Memory B cell (primary cell): ENCODE results near the gene LZTS3.

ENCODE experiments used
- ATAC-seq: fragments of 150-1000 bp; cut with Tn5 transposase; 2 replicates; pipeline ENCODE4 v1.10.0; 2021; ENCODE audit warnings: low read depth, mild to moderate bottlenecking, moderate library complexity
- DNase-seq, 2 donors: peaks; one replicate each; pipeline ENCODE4 v3.0.0; 2022; ENCODE audit warnings: low spot score in 2 of 2
- H3K27ac Mint-ChIP-seq: one replicate; pipeline ENCODE4 v1.8.0; 2022; ENCODE audit warnings: mild to moderate bottlenecking, moderate library complexity, mixed read lengths
- H3K27me3 Mint-ChIP-seq: one replicate; pipeline ENCODE4 v1.8.0; 2022; ENCODE audit warnings: mixed read lengths
- H3K36me3 Mint-ChIP-seq: one replicate; pipeline ENCODE4 v1.8.0; 2022; ENCODE audit warnings: mild to moderate bottlenecking, mixed read lengths
- H3K4me1 Mint-ChIP-seq: one replicate; pipeline ENCODE4 v1.8.0; 2022; ENCODE audit warnings: mixed read lengths
- H3K4me3 Mint-ChIP-seq: one replicate; pipeline ENCODE4 v1.8.0; 2022; ENCODE audit warnings: mild to moderate bottlenecking, moderate library complexity, mixed read lengths
- H3K9me3 Mint-ChIP-seq: one replicate; pipeline ENCODE4 v1.8.0; 2022; ENCODE audit warnings: mixed read lengths

The LZTS3 gene

GRCh38 chr20:3166338-3166912, 6.9 kb downstream of the LZTS3 start:
- no peak for DNase-seq
- Mint-ChIP-seq H3K36me3 (no peaks in the 10 kb centered on the region), H3K27me3 (peaks cover 17% of the 10 kb centered on the region), H3K9me3 (no peaks in the 10 kb centered on the region), H3K4me3 (no peak overlapping the region), H3K4me1 (no peaks in the 10 kb centered on the region), H3K27ac (no peak overlapping the region)
- no peak for ATAC-seq

DNA sequence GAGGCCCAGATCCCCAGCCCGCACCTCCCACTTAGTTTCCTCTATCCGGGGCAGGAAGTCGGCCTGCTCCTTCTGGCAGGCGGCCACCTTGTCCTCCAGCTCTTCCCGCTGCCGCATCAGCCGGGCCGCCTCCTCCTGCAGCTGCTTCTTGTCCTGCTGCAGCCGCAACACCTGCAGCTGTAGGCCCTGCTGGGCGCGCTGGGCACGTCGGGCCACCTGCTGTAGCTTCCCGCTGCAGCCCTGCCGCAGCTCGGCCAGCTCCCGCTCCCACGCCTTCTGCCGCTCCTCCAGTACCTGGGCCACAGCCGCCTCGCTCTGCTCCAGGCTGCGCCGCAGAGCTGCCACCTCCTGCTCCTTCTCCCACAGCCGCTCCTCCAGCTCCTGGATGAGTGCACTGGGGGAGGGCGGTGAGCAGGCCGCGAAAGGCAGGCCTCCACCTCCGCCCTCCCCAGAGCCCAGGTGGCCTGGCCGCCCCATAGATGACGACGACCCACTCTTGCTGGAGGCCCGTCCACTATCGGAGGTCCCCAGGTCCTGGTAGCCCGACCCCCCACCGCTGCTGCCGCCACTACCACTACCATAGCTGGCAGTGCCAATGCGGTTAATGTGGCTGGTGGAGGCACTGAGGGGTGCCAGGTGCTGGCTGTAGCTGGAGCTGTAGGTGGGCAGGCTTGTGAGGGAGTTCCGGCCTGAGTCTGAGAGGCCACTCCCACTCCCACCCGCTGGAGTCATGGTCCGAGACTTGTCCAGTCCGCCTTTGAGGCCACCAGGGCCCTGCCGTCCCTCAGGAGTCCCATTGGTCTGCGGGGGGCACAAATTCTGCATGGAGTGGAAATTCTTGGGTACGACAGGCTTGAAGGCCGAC, 7.6 kb downstream of the LZTS3 start:
- DNase-seq (no peak), ATAC-seq (no peak)
- H3K27me3 Mint-ChIP-seq = peaks cover 17% of the 10 kb centered on the region
- H3K9me3 Mint-ChIP-seq = no peaks in the 10 kb centered on the region
- H3K4me3 Mint-ChIP-seq = no peak overlapping the region
- H3K4me1 Mint-ChIP-seq = no peaks in the 10 kb centered on the region
- H3K27ac Mint-ChIP-seq = no peak overlapping the region
- H3K36me3 Mint-ChIP-seq = no peaks in the 10 kb centered on the region

DNA sequence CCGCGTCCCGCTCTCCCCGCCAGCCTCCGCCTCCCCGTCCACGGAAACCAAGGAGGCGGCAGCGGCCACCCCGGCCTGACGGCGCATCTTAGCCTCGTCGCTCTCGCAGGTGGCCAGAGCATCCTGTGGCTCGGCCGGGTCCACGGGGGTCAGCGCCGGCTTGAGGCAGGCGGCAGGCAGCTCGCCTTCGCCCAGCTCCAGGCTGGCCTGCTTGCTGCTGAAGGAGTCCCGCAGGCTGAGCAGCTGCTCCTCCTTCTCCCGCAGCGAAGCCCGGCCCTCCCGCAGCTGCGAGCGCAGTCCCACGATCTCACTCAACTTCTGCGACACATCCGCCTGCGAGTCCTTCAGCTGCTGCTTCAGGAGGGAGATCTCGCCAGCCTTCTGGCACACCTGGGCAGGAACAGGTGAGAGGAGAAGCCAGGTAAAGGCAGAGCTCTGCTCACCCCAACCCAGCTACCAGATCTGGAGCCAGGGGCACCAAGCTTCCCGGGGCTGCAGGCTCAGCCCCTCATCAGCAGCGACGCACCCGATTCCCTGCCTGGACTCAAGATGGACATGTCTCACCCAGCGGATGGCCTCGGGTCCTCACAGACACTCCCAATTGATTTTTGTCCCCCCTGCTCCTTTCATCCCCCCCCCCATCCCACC, 8.5 kb downstream of the LZTS3 start:
- H3K4me3 Mint-ChIP-seq = no peak overlapping the region
- H3K9me3 Mint-ChIP-seq = no peaks in the 10 kb centered on the region
- H3K4me1 Mint-ChIP-seq = peaks cover under 1% of the 10 kb centered on the region
- DNase-seq = no peak
- no peaks in the 10 kb centered on the region for H3K36me3 Mint-ChIP-seq
- no peak for ATAC-seq
- H3K27ac Mint-ChIP-seq = no peak overlapping the region
- peaks cover 17% of the 10 kb centered on the region for H3K27me3 Mint-ChIP-seq

GRCh38 chr20:3164043-3164762, 9.1 kb downstream of the LZTS3 start:
- no peak overlapping the region for H3K27ac Mint-ChIP-seq
- ATAC-seq = no peak
- no peak overlapping the region for H3K4me3 Mint-ChIP-seq
- DNase-seq = no peak
- H3K9me3 Mint-ChIP-seq = no peaks in the 10 kb centered on the region
- H3K36me3 Mint-ChIP-seq = no peaks in the 10 kb centered on the region
- H3K27me3 Mint-ChIP-seq = peaks cover 14% of the 10 kb centered on the region
- peaks cover 3% of the 10 kb centered on the region for H3K4me1 Mint-ChIP-seq

- Mint-ChIP-seq H3K4me1 (peaks cover 9% of the 10 kb centered on the region), H3K27me3 (peaks cover 7% of the 10 kb centered on the region), H3K4me3 (no peak overlapping the region), H3K36me3 (no peaks in the 10 kb centered on the region), H3K9me3 (no peaks in the 10 kb centered on the region), H3K27ac (no peak overlapping the region)
- DNase-seq = no peak
- no peak for ATAC-seq
Measured at GRCh38 chr20:3163099-3164042, 10.0 kb downstream of the LZTS3 start.

- Mint-ChIP-seq H3K27me3 (peaks cover 3% of the 10 kb centered on the region), H3K36me3 (no peaks in the 10 kb centered on the region), H3K4me1 (peaks cover 18% of the 10 kb centered on the region), H3K27ac (no peak overlapping the region), H3K9me3 (no peaks in the 10 kb centered on the region), H3K4me3 (no peak overlapping the region)
- DNase-seq = no peak
- ATAC-seq = no peak
Measured at GRCh38 chr20:3162080-3162611, 11.2 kb downstream of the LZTS3 start.

- Mint-ChIP-seq H3K4me3 (no peak overlapping the region), H3K27me3 (peaks cover 2% of the 10 kb centered on the region), H3K36me3 (no peaks in the 10 kb centered on the region), H3K4me1 (peaks cover 25% of the 10 kb centered on the region), H3K27ac (no peak overlapping the region), H3K9me3 (no peaks in the 10 kb centered on the region)
- DNase-seq (no peak), ATAC-seq (no peak)
Measured at GRCh38 chr20:3161316-3162079, 11.9 kb downstream of the LZTS3 start.

- Mint-ChIP-seq H3K27me3 (no peaks in the 10 kb centered on the region), H3K27ac (no peak overlapping the region), H3K9me3 (no peaks in the 10 kb centered on the region), H3K4me3 (peak overlapping the region; percentile 57), H3K4me1 (peaks cover 32% of the 10 kb centered on the region), H3K36me3 (no peaks in the 10 kb centered on the region)
- ATAC-seq (no peak), DNase-seq (no peak)
Measured at GRCh38 chr20:3160418-3160817, 12.9 kb downstream of the LZTS3 start.

DNA sequence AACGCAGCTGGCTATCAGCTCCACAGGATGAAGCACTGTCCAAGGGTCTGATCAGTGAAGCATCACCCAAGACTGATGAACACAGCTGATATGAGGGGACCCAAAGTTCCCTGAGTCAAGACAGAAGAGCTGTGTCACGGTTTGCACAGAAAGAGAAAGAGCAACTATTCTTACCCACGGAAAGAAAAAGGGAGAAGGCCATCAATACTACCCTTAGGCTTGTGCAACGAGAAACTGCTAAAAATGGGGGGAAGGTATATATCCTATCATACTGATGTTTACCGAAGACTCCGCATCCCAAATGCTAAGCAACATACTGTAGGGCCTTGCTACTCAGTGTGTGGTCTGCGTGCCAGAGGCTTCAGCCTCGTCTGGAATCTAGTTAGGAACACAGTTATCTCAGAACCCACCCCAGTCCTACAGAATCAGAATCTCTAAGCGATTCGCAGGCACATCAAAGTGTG, 14.3 kb downstream of the LZTS3 start:
- ATAC-seq = peak; percentile 39
- Mint-ChIP-seq H3K4me1 (peaks cover 37% of the 10 kb centered on the region), H3K4me3 (peak overlapping the region; percentile 97), H3K27ac (peak overlapping the region; percentile 96), H3K9me3 (no peaks in the 10 kb centered on the region), H3K36me3 (peaks cover 4% of the 10 kb centered on the region), H3K27me3 (no peaks in the 10 kb centered on the region)
- DNase-seq = no peak

DNA sequence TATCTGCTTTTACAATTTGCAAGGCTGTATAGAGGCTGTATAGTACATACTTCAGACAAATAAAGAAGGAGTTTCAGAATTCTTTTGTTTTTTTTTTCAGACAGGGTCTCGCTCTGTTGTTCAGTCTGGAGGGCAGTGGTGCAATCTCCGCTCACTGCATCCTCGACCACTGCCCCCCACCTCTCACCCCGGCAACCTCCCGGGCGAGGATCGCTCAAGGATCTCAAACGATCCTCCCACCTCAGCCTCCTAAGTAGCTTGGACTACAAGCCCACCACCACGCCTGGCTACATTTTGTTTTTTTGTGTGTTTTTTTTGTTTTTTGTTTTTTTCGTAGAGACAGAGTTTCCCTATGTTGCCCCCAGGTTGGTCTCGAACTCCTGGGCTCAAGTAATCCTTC, 15.5 kb downstream of the LZTS3 start:
- peaks cover 43% of the 10 kb centered on the region for H3K4me1 Mint-ChIP-seq
- DNase-seq (no peak), ATAC-seq (no peak)
- peaks cover 6% of the 10 kb centered on the region for H3K36me3 Mint-ChIP-seq
- peak overlapping the region; percentile 67 for H3K4me3 Mint-ChIP-seq
- no peaks in the 10 kb centered on the region for H3K9me3 Mint-ChIP-seq
- no peaks in the 10 kb centered on the region for H3K27me3 Mint-ChIP-seq
- H3K27ac Mint-ChIP-seq = peak overlapping the region; percentile 96

DNA sequence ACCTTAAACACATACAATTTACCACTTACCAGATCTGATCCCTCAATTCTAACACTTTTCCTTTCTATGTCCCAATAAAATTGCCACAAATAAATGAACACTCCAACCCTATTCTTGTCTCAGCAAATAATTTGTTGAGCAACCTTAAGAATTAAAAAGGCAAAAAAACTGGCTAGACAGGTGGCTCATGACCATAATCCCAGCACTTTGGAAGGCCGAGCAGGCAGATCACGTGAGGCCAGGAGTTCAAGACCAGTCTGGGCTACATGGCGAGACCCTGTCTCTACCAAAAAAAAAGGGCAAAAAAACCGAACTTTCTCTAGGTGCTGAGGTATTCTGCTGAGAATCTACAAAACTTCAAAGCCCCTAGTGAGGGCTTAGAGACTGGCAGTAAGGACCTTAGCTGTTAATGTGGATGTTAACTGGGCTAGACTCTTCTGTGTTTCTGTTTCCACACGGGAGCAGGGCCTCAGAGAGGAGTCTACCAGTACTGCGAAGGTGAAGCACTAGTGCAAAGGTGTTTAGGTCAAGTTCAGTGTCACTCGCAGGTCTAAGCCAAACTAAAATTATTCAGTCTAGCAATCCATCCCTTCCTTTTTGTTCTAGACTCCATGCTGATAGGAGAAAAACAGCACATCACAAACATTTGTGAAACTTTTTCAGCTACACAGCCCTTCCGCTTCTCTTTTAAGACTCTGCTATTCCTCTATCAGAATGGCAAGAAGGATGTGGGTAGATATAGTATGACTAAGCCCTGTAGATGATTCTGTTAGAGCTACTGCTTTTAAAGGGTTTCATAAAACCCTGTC, 16.3 kb downstream of the LZTS3 start:
- peak overlapping the region; percentile 67 for H3K4me3 Mint-ChIP-seq
- H3K9me3 Mint-ChIP-seq = no peaks in the 10 kb centered on the region
- H3K27me3 Mint-ChIP-seq = no peaks in the 10 kb centered on the region
- ATAC-seq (peak; percentile 59), DNase-seq (no peak)
- peaks cover 49% of the 10 kb centered on the region for H3K4me1 Mint-ChIP-seq
- peaks cover 6% of the 10 kb centered on the region for H3K36me3 Mint-ChIP-seq
- H3K27ac Mint-ChIP-seq = peak overlapping the region; percentile 96
